HG03469 (cell line): Measurements from ENCODE around the gene DYRK1B.

Experiments used
- ATAC-seq: cut with Tn5 transposase; IDR thresholded peaks from one replicate; pipeline ENCODE4 v1.9.1; 2021; ENCODE audit warnings: mild to moderate bottlenecking, moderate library complexity, moderate number of reproducible peaks; ENCODE audit not compliant: unreplicated experiment

DYRK1B gene

DNA sequence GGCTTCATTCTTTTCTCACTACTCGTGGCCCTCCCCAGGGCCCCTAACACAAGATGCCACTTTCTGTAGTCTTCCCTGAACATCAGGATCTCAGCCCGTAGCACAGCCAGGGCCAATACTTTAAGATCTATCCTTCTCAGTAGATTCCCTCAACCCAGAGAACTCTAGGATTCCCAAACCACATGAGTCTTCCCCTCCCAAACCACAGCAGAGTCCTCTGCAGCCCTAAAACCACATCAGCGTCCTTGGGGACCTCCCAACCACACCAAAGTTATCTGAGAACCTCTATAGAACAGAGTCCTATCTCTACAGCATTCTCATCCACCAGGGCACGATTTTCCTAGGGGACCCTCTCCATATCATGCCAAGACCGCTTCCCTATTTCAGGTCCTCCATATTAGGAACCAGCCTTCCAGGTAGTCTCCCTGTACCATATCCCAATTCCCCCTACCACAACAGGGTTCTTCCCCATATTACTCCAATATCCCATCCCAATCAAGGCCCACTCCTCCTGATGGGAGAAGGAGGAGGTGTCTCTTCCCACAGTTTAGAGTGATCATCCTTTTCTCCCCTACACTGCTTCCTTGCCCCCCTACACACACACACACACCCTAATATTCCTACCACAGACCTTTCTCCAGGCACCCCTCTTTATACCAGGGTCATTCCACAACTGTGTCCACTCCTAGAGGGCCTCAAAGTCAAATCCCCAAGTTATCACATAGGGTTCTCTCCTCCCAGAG lies 1.4 kb downstream of the DYRK1B start:
- no peak for ATAC-seq

DNA sequence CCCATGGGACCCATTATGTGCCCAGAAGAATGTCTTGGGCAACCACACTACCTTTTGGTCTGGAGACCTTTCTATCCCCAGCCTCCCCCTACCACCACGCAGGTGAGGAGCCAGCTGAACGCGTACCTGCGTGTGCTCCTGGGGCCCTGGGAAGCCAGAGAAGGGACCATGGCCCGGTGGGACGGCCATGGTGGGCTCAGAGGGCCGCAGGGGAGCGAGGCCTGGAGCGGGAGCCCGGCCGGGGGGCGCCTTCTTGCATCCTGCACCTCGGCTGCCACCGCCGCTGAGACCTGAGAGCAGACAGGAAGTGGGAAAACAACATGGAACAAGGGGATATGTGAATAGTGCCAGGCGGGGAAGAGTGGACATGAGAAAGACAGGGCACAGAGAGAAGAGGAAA lies 2.3 kb downstream of the DYRK1B start:
- ATAC-seq, result no peak

DNA sequence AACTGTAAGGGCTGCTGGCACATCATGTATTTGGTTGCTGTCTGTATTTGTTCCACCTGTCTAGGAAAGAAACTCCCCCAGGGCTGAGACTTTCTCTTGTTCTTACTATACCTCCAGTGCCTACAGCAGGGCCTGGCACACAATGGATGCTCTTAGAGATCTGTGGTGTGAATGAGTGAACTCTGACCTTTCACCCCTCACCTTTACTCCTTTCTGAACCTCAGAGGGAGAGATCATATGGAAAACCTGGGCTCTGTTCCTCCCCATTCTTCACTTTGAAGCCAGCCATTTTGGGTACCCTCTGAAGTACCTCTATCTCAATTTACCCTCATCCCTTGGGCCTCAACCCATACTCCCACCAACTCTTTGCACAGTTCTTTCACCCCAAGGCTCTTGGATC lies 3.1 kb downstream of the DYRK1B start:
- no peak for ATAC-seq

DNA sequence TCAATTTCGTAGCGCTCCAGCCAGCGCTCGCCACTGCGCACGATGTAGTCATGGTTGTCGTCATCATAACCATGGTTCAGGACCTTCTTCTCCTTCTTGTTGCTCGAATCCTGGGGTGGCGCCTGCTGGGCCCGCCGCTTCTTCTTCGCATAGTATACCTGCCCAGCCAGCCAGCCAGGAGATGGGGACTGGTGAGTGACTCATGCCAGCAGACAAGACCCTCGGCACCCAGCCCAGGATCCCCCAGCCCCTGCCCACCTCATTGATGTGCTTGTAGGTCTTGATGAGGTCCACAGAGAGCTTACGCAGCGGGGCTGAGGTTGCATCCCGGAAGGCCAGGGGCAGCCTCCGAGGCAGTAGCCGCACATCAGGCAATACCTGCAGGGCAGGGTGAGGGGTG lies 3.6 kb downstream of the DYRK1B start:
- no peak for ATAC-seq

DNA sequence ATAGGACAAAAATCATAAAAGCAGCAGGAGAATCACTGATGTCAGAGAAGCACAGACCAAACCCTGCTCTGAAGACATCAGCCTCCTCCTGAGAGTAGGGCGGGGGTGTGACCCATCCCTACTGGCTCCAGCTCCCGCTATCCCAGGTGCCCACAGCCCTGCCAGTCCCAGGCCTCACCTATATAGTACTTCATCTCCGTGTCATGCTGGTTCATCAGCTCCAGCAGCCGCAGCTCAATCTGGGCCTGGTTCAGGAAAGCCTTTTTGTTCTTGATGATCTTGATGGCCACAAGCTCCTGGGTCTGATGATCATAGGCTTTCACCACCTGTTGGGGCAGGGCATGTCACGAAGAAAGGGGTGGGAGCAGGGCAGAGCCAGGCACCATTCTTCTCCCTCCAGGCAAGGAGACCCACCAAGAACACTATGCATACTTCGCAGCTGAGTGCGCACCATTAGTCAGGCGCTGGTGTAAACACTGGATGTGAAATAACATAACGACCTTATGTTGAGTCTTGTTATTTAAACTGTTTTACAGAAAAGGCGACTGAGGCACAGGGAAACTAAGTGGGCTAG lies 4.2 kb downstream of the DYRK1B start:
- ATAC-seq, result no peak

DNA sequence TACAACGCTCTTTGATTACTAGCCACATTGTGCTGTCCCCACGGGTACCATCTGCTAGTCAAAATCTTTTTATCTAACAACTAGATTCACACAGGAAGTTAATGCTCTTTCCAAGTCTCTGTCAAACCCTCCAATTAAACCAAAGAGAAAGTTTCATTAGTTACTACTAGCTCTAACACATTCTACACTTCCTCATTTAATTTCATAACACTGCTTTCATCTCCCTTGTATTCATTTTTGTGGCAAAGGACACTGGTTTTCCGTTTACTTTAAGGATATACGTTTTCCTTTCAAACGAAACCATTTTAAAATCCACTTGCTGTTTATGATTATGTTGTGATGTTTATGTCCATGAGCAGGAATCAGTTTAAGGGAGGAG lies 5.3 kb downstream of the DYRK1B start:
- no peak for ATAC-seq

DNA sequence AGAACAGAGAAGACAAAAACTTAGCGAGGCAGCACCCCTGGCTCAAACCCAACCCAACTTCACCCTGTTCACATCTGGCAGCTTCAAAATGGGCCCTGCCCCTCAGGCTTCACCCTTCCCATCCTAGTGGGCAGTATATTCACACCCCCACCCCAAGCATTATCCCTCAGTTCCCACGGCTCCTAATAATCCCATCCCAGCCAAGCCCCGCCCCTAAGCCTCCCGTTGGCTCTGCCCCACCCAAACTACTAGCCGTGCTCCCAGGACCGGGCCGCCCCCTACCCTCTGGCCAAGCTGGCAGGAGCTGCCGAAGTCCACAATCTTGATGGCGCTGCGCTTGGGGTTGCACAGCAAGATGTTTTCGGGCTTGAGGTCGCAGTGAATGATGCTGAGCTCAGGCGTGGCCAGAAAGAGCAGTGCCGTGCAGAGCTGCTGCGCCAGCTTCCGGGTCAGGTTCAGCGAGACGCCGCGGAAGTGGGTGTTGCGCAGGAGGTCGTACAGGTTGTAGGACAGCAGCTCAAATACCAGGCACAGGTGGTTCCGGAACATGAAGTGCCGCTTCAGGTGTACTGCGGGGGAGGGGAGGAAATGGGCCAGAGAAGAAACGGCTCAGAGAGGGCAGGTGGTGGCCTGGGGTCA lies 5.8 kb downstream of the DYRK1B start:
- ATAC-seq, result no peak

DNA sequence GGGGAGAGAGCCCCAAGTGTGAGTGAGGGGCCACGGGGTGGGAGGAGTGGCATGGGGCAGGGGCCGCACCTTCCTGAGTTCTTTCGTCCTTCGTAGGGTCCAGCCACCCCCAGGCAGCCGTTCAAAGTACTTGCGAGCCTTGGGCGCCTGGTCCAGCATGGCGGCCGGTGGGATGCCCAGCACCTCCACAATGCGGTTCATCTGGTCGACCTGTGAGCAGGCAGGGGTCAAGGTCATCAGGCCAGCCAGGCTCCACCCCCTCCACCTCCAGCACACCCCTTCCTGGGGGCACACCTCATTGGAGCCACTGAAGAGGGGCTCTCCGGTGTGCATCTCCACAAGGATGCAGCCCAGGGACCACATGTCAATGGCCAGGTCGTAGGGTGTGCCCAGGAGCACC lies 6.7 kb downstream of the DYRK1B start:
- no peak for ATAC-seq

DNA sequence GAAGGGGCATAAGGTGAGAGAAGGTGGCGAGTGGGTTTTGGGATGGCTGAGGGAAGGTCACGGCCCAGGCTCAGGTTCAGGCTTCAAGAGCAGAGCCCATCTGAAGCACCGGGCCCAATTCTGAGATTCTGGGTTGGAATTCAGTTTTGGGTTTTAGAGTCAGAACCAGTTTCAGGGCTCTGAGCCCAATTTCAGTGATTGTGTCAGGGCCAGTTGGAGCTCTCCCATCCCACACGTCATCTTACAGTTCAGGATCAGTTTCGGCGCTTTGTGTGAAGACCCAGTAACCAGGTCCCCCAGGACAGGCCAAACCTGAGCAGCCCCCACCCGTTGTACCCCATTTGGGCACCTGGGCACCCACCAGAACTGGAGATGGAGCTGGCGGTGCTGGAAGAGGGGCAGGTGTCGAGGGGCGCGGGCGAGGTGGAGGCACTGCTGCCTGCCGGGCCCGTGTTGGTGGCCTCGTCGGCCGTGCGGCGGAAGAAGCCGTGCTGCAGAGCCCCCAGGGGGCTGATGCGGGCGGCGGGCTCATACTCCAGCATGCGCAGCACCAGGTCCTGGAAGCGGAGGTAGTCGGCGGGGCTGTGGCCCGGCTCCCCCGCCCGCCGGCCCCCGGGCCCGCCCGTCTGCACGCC lies 7.5 kb downstream of the DYRK1B start:
- ATAC-seq, result no peak

DNA sequence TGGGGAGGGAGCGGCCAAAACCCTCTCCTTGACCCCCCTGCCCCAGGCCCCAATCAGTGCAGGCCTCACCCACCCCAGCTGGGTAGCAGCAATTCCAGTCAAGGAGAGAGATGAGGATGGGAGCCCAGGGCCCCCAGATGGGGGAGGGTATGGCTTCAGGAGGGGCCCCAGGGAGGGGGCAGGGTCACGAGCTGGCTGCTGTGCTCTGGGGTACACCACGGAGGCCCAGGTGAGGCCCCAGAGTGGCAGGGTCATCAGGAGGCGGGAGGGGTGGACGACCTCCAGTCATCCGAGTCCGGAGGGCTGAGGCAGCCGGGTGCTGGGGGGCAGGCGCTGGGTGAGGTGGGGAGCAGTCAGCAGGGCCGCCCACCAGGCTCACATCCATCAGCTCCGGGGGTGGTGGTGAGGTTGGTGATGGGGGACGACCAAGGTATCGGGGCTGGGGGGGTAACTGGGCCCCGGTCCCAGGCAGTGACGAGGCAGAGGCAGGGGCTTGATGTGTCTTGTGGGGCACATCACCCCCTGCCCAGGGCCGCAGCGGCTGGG lies 8.4 kb downstream of the DYRK1B start:
- no peak for ATAC-seq

DNA sequence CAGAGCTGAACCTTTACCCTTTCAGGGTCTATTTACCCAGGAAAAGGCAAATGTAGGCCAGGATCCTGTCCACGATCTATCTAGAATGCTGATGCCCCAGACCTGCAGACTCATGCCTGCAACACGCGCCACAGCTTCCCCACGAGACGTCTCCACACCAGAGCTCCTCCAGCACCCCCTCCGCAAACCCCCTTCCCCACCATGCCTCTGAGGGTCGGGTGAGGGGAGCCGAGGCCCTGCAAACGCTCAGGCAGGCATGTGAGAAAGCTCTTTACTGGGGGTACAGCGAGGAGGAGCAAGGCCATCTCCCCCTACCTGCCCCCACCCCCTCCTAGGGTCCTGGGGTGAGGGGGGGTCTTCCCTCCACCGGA lies 8.9 kb downstream of the DYRK1B start:
- ATAC-seq, result no peak

DNA sequence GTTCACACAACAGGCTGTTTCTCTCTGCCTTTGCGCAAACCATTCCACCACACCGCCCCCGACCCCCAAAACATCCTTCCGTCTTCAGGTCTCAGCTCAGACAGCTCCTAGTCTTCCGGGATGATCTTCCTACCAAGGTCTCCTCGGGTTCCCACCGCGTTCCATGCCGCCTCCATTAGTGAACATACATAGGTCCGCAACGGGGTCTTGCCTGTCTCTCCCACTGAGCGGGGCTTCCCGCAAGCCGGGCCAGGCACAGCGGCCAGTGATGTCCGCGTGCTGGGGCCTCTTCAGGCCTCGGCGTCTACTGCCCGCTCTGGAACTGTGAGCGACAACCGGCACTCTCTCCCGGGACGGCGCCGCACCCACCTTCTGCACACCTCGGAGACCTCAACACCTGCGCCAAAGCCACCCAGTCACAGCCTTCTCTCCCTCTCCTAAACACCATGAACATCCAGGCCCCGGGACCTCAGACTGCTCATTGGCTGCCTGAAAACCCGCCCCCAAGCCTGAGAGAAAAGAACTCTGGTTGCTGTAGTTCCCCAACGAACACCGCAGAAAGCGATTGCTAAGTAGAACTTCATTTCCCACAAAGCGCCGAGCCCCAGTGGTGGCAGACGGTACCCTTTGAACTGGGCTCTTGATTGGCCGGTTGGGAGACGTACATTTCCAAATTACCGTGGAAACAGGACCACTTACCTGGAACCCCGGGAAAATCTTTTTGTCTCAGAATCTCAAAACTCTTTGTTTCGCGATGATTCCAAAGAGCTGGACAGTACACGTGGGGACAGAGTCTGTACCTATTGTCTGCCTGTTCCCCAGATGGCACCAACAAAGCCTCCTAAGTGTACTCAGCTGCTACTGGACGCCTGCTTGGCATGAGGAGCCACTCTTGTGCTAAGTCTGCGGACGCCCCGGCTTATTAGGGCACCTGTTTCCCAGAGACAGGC lies 9.5 kb downstream of the DYRK1B start:
- ATAC-seq, result peak; percentile 47

DNA sequence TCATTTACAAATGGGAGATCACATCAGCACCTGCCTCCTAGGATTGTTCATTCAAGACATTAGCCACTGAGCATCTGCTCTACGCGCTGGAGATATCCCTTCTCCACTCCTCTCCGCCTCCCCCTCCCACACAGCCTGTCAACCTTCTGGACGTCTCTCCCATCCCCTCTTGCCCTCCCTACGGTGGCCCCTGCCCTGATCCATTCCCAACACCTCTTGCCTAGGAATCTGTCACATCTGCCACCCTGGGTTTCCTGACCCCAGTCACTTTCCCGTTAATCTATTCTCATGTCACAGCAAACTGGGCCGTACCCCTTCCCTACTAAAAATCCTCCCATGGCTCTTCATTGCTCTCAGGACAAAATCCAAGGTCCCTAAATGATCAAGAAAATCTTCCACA lies 10.3 kb downstream of the DYRK1B start:
- ATAC-seq, result no peak

DNA sequence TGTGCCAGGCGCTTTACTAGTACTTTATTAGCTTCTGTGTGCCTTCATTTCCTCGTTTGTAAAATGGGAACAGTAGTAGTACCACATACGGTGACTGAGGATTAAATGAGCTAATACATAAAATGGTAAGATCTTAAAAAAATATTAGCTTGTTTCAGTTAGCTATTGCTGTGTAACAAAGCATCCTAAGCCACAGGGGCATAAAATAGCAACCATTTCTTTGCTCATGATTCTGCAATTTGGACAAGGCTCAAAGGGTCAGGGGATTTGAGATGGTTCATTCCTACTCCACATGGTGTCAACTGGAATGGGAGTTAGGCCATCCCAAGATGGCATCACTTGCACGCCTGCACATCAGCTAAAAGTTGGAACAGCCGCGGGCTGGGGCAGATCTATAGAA lies 13.3 kb downstream of the DYRK1B start:
- no peak for ATAC-seq

DNA sequence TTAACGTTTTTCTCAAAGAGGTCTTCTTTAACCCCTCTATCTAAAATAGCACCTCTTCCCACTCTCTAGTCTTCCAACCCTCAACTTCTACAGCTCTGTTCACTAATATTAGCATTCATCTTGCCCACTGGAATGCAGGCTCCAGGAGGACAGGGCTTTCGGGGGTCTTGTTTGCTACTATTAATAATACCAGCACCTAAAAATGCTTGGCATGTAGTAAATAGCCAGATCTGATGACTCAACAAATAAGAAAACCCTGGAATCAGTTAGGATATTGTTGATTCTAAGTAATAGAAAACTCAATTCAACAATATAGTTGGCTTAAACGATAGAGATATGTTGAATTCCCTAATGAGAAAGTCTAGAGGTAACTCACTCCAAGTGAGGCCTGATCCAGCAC lies 14.2 kb downstream of the DYRK1B start:
- ATAC-seq, result no peak

DNA sequence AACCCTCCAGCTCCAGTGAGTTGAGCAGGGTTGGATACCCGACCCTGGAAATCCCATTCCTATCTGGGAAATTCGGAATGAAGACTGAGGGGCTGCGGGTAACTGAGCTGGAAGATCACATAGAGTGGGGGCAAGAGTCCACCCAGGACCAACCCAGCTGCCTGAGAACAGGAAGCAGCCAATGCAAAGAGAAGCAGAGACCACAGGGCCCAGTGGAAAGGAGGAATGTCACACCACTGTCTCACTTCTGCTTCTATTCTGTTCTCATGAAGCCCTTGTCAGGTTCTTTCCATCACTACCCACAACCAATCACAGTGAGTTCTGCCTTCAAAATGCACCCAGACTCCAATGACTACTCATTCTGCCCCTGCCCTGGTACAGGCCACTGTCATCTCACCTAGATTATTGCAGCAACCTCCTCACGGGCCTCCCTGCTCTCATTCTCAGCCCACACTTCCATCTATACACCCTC lies 15.3 kb downstream of the DYRK1B start:
- no peak for ATAC-seq

DNA sequence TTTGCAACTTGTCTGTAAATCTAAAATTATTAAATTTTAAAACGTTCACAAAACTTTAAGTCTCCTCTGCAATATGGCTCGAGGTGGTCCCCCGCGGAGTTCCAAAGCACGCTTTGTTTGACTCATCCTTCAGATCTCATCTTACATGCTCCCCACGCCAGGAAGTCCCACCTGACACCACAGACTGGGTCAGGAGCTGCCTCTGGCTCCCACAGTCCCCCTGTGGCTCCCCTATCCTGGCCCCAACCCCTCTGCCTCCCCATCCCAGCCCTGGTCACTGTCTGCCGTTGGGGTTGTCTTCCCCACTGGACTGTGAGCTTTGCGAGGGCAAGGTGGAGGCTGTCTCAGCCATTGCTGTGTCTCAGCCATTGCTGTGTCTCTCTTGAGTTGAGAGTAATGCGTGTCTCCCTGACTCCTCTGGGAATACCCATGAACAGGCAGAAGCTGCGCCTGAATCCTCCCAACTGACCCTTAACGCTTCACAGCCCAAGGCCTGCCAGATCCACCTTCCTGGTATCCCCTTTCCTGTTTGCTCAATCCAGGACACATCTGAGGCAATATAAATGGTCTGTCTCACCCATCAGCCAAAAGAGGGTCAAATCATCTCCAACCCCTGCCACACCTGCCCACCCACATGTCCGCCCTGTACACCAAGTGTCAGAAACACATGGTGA lies 15.9 kb downstream of the DYRK1B start:
- no peak for ATAC-seq

DNA sequence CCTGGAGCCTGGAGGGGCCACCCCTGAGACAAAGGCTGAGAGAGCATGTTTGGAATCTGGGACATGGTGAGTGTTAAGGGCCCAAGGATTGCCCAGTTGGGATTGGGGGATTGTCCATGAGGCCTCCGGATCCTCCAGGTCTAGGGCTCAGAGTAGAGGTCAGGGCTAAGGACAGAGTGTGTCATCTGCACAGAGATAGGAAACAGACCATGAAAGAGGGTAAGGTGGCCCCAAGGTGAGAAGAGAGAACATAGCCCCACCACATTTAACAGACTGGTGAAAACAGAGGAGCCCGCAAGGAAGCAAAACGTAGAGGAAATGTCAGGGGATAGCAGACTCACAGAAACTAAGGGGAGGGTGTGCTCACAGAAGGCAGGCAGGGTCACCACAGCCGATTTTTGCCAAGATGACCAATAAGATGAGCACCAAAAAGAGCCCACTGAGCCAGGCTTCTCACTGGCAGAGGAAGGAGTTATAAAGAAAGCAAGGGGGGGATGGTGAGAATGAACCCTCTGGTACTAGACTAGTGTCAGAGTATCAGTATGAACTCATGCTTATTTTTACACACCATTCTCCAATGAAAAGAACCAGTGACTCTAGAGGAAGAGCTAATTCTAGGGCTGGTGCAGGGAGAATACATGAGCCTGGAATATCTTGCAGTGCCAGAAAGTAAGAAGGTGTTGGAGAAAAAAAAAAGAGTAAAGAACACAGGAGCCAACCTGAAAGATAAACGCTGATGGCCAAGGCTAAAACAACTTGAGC lies 17.5 kb downstream of the DYRK1B start:
- ATAC-seq, result no peak

DNA sequence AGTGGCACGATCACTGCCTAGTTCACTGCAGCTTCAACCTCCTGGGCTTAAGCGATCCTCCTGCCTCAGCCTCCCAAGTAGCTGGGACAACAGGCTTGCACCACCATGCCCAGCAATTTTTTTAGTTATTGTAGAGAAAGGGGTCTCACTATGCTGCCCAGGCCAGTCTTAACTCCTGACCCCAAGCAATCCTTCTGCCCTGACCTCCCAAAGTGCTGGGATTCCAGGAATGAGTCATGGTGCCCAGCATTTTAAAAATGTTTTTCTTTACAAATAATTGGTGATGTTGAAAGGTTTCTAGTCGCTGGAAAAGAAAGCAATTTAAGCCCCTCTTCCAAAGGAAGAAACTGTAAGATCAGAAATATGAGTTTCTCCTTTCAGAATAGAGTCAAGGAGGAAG lies 19.4 kb downstream of the DYRK1B start:
- ATAC-seq, result no peak
